Adrenal gland (tissue), 12 donors: ENCODE data around the gene ACTG1. TPM values are rescaled to one million over a fixed set of nuclear protein-coding genes. Genes with fewer than 3 reads are reported as not detected.
A peak's percentile ranks its signal among the peaks of the same experiment; 100 is the strongest.

Experiments
- DNase-seq, 7 donors: peaks; one replicate each; pipeline ENCODE4 v3.0.0-alpha.2; 2019 to 2020
- H3K27ac ChIP-seq, 5 donors: fragments of 200-600 bp; sonication (generic) in 4 of 5; 1 replicate in 3 of 5; 2 replicates in 2 of 5; pipeline versions ENCODE4 v1.5.1 to v1.8.0; 2016 to 2020; ENCODE audit warnings: mild to moderate bottlenecking in 1 of 5
- H3K27me3 ChIP-seq: fragments of 200-600 bp; 2 replicates; pipeline ENCODE4 v1.8.0; 2021
- H3K36me3 ChIP-seq, 2 donors: fragments of 200-600 bp; replicated peaks in 1 of 2; 1 replicate in 1 of 2; 2 replicates in 1 of 2; pipeline versions ENCODE4 v1.5.1 to v1.8.0; 2018 to 2022
- H3K4me1 ChIP-seq, 2 donors: fragments of 200-600 bp; replicated peaks in 1 of 2; 1 replicate in 1 of 2; 2 replicates in 1 of 2; pipeline versions ENCODE4 v1.5.1 to v1.8.0; 2018 to 2021
- H3K4me3 ChIP-seq, 4 donors: fragments of 200-600 bp; sonication (generic) in 3 of 4; one replicate each; pipeline ENCODE4 v1.5.1; 2016 to 2018
- H3K9me3 ChIP-seq, 3 donors: fragments of 200-600 bp; sonication (generic) in 1 of 3; replicated peaks in 1 of 3; 1 replicate in 2 of 3; 2 replicates in 1 of 3; pipeline versions ENCODE4 v1.5.1 to v1.8.0; 2016 to 2021
- POLR2A ChIP-seq, 2 donors: fragments of 450-650 bp; IDR thresholded peaks; one replicate each; pipeline ENCODE4 v1.6.1; 2017; ENCODE audit warnings: antibody characterized with exemption in 2 of 2, mild to moderate bottlenecking in 2 of 2, moderate library complexity in 1 of 2
- WGBS, 4 donors: extraction: QIAGEN DNeasy Blood & Tissue Kit in 2 of 4; methylation state at CpG; one replicate each; pipeline versions ENCODE4 v1.1.5 to v1.1.7; 2013 to 2017; 5-methylcytosine and 5-hydroxymethylcytosine counted together
- intact Hi-C, 2 donors: fragments of 100-400 bp; cut with DNase I; formaldehyde crosslinking; loops; one replicate each; pipeline versions ENCODE4 v1.14.1 to v1.15.0; 2022 to 2023
- polyA plus RNA-seq, 3 donors: library from polyadenylated mRNA; stranded (reverse); fragments of 200-250 nt in 2 of 3; fragments of 350-450 nt in 1 of 3; fragmentation: Illumina TruSeq in 1 of 3; extraction: RNeasy Lipid Tissue Mini Kit (QIAGEN cat#74804) in 1 of 3; gene quantifications; one replicate each; pipeline ENCODE4 v1.2.3, GENCODE V29; 2013 to 2014
- total RNA-seq, 9 donors: library from RNA; depleted of rRNA in 4 of 9; stranded (reverse); fragments of >200 nt in 4 of 9; fragments of 120-200 nt in 1 of 9; fragmentation: NEBNext Ultra II Directional in 1 of 9; extraction: Animal tissue kit (Norgen Biotek cat#: 25700) in 1 of 9; gene quantifications; one replicate each; pipeline versions ENCODE4 v1.1.0 to v1.2.4, GENCODE V29; 2013 to 2023
- TF ChIP-seq, protein P1 (sequence below), 6 experiments: fragments of 450-650 bp in 4 of 6; fragments of 200-600 bp in 2 of 6; sonication (generic) in 1 of 6; IDR thresholded peaks; 1 replicate in 5 of 6; 2 replicates in 1 of 6; pipeline versions ENCODE4 v1.5.1 to v1.8.0; 2016 to 2021; ENCODE audit warnings: antibody characterized with exemption in 6 of 6, mild to moderate bottlenecking in 2 of 6, moderate library complexity in 1 of 6
- donor health status: healthy with polysubstance abuse.
- donor health status: Bipolar disorder and iron deficiency.
- donor health status: DM: yes; HTN: yes; CAD: no.
- donor health status: DM: no; HTN: no; CAD: no.
- donor health status: DM: no; HTN: no; CAD: no.
- donor health status: DM: yes; HTN: yes; CAD: no.

ACTG1 gene
- total and polyA plus RNA-seq, 12 donors = 828 to 6,446 (median 2,144) TPM

DNA sequence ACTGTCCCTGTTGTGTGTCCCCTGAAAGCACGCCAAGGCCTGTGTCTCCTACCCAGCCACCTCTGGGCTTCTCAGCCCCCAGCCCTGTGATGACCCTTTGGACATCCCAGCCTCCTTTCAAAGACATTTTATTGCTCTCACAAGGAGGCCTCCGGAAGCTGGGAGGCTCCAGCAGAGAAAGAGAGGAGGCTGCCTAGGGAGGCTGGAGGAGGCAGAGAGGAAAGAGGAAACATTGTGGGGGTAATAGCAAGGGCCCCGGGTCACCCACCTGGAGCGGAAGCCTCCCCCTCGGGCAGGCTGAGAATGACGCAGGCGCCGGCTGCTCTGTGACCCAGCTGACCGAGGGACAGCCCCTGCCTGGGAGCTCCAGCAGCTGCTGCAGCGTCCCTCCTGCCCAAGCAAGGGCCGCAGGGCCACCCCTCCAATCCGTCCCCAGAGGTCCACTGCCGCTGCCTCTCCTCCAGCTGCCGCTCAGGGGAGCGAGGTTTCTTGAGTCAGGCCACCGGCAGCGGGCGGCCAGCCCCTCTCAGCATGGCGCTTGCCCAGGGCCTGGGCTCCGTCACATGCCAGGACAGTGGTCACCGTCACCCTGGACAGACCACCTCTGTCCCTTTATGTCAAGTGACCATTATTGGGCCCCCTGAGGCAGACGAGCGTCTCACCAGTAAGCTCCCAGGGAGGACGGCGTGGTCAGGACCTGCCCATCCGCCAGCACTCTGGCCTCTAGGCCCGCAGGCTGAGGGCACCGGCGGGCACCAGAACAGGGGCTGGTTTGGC is 29.3 kb downstream of the ACTG1 start:
- peak in 1 of 7 donors; percentile 41 for DNase-seq
- no peaks in the 10 kb centered on the region for H3K9me3 ChIP-seq
- H3K4me3 ChIP-seq = no peak overlapping the region
- H3K27ac ChIP-seq = peak overlapping the region in 1 of 5 donors; percentile 17
- peaks cover 22 to 47% of the 10 kb centered on the region in 2 donors for H3K4me1 ChIP-seq
- H3K27me3 ChIP-seq = no peaks in the 10 kb centered on the region
- intact Hi-C loops = loop anchor here (5.0 to 10.0 kb wide), 4 partner anchors 88 to 338 kb away; partner anchors contain the start of genes BAHCC1 (in 1 of the 2) and SLC38A10 (in 1 of the 2)
- no peaks in the 10 kb centered on the region for H3K36me3 ChIP-seq
- no peak for TF ChIP-seq POLR2A (IDR thresholded peaks at IDR 0.05)
- TF ChIP-seq, protein P1, sequence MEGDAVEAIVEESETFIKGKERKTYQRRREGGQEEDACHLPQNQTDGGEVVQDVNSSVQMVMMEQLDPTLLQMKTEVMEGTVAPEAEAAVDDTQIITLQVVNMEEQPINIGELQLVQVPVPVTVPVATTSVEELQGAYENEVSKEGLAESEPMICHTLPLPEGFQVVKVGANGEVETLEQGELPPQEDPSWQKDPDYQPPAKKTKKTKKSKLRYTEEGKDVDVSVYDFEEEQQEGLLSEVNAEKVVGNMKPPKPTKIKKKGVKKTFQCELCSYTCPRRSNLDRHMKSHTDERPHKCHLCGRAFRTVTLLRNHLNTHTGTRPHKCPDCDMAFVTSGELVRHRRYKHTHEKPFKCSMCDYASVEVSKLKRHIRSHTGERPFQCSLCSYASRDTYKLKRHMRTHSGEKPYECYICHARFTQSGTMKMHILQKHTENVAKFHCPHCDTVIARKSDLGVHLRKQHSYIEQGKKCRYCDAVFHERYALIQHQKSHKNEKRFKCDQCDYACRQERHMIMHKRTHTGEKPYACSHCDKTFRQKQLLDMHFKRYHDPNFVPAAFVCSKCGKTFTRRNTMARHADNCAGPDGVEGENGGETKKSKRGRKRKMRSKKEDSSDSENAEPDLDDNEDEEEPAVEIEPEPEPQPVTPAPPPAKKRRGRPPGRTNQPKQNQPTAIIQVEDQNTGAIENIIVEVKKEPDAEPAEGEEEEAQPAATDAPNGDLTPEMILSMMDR (IDR thresholded peaks at IDR 0.05) = no peak
- whole genome bisulfite sequencing, 4 donors = 62 to 86% (median 64%) methylated on average over 11 to 29 of the region's 29 CpGs

DNA sequence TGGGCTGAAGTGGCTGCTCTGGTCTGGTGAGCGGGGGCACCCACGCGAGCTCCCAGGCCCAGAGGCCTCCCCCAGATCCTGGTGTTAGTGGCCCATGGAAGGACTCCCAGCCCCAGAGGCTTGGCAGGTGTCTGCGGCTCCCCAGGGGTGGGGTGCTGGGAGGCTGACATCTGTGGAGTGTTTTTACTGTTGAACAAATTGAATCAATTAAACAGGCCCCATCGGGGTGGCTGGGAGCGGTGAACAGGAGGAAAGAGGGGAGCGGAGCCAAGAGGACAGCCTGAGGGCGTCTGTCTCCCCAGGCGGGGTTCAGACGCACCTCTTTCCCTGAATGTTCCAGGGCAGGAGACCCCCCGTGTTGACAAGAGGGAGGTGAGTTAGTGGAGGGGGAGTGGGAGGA is 29.9 kb downstream of the ACTG1 start:
- H3K9me3 ChIP-seq = no peaks in the 10 kb centered on the region
- 82 to 86% (median 83%) methylated on average over 11 of the region's 11 CpGs for WGBS, 4 donors
- peak overlapping the region in 1 of 5 donors; percentile 17 for H3K27ac ChIP-seq
- no peak overlapping the region for H3K4me3 ChIP-seq
- DNase-seq = no peak
- H3K4me1 ChIP-seq = peaks cover 18 to 43% of the 10 kb centered on the region in 2 donors
- TF ChIP-seq, protein P1 (IDR thresholded peaks at IDR 0.05) = no peak
- TF ChIP-seq POLR2A (IDR thresholded peaks at IDR 0.05) = no peak
- H3K27me3 ChIP-seq = no peaks in the 10 kb centered on the region
- intact Hi-C loops = loop anchor here (5.0 to 10.0 kb wide), 4 partner anchors 88 to 338 kb away; partner anchors contain the start of genes BAHCC1 (in 1 of the 2) and SLC38A10 (in 1 of the 2)
- H3K36me3 ChIP-seq = no peaks in the 10 kb centered on the region

DNA sequence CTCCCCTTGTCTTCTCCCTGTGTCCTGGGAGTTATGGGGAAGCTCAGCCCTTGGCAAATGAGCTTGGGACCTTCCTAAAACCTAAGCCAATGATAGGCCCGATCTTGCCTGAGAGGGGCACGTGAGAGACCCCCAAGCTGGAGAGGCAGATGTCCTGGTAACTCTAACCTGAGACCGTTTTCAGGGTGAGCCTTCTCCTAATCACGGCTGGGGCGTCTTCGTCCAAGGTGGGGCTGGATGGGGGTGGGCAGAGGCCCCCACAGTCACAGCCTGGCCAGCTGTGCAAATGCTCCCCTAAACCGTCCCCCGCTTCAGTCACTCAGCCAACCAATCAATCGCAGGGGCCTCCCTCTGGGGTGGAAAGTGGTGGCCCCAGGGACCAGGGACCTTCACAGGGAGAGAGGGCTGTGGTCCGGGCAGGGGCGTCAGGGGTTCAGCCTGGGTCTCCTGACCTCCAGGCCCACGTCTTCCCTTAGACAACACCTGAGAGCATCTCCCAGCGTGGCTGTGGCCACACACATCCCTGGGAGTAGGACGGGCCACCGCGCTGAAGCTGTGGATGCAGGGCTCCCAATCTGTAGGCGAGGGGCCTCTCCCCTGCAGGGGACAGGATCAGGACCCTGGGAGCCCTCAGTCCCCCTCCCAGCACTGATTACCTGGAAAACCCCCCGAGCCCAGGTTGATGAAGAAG is 30.6 kb downstream of the ACTG1 start:
- TF ChIP-seq, protein P1 (IDR thresholded peaks at IDR 0.05) = no peak
- no peak for TF ChIP-seq POLR2A (IDR thresholded peaks at IDR 0.05)
- WGBS, 4 donors = 61 to 100% (median 68%) methylated on average over 3 to 18 of the region's 18 CpGs
- H3K27ac ChIP-seq = no peak overlapping the region
- intact Hi-C loops = loop anchor here (5.0 to 10.0 kb wide), 4 partner anchors 87 to 337 kb away; partner anchors contain the start of genes BAHCC1 (in 1 of the 2) and SLC38A10 (in 1 of the 2)
- no peaks in the 10 kb centered on the region for H3K27me3 ChIP-seq
- no peak for DNase-seq
- peak overlapping the region in 2 of 4 donors; percentile 40 to 51 for H3K4me3 ChIP-seq
- H3K36me3 ChIP-seq = no peaks in the 10 kb centered on the region
- no peaks in the 10 kb centered on the region for H3K9me3 ChIP-seq
- peaks cover 15 to 37% of the 10 kb centered on the region in 2 donors for H3K4me1 ChIP-seq
